ENCODE measurements around the gene HOXB9.

HOXB9 gene

GRCh38 chr17:48578616-48579470 is 47.3 kb downstream of the HOXB9 start:
- no peak for DNase-seq

- DNase-seq, result peak; percentile 77
Measured at GRCh38 chr17:48577946-48578615, 48.1 kb downstream of the HOXB9 start, which contains the start of gene HOXB4. Gene HOXB4, minus strand, starts transcription at chr17:48578350. Its CDS starts 31 bp downstream, at chr17:48578319.

- no peak for DNase-seq
Measured at GRCh38 chr17:48577330-48577945, 48.7 kb downstream of the HOXB9 start.

- no peak for DNase-seq
Measured at GRCh38 chr17:48576479-48577309, 49.5 kb downstream of the HOXB9 start.

DNA sequence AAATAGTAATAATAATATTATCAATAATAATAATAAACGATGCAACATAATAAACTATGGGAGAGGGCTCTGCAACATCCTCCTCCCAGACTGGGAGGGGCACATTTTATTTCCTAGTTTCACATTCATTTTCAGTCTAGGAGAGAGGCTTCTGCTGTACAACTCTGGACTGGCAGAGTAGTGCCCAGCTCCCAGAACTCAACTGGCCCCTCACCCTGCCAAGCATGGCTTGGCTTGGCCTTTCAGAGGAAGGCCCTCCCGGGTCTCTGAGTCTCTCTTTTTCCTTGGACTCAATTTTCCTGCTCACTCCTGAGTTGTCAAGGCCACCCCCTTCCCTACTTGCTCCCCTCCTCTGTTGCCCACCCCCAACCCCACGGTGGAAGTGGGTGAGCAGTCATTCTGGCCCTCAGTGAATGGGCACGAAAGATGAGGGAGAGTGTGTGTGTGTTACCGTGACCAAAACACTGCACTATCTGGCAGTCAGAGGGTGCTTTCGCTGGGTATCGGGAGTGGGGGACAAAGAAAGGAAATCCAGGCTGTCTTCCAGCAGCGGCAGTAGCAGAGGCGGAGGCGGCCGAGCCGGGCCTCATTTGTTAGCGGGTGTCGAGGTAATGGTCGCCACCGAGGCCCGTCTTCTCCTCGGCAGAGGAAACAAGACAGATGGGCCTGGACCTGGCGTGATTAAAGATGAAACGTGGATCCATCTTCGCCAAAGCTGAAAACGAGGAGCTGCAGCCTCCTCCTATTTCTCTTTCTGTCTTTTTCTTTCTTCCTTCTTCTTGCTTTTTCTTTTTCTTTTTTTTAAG is 50.3 kb downstream of the HOXB9 start:
- no peak for DNase-seq

- no peak for DNase-seq
Measured at GRCh38 chr17:48575066-48575582, 51.0 kb downstream of the HOXB9 start.

DNA sequence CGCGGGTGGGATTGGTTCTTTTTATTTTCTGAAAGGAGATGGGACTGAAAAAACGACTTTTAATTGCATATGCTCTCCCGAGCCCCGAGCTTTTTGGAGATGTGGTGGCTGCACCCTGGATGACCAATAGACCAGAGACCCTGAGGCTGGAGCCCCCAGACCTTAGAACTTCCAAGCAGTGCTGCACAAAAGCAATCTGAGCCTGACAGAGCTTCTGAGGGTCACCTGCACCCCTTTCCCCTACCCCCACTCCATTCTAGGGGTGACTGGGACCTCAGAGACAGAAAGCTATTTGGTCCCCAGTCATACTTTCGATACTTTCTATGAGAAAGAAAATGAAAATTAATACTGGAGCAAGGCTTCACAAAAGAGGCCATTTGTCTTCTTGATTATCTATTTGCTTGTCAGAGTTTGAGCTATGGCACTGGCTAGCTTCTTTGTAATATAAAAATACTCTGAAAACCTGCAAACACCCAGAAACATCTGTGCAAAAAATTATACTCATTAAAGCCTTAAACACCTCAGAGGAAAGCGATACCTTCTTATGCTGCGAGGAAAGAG is 51.6 kb downstream of the HOXB9 start:
- no peak for DNase-seq

- DNase-seq, result no peak
Measured at GRCh38 chr17:48571826-48572417, 54.2 kb downstream of the HOXB9 start.

Measured in CD4-positive, alpha-beta T cell treated with Interleukin-10 for 1 hour (primary cell).